ENCODE data around the gene OR10AD1. TPM values are rescaled to one million over a fixed set of nuclear protein-coding genes. Genes with fewer than 3 reads are reported as not detected.
"Not testable (repeated sequence)": the region's sequence is repeated elsewhere in the genome, so short reads cannot be mapped to it uniquely, and the experiment has no call there.

OR10AD1 gene
- not detected for total RNA-seq
- total RNA-seq = 0 reads per million in 2 donors

DNA sequence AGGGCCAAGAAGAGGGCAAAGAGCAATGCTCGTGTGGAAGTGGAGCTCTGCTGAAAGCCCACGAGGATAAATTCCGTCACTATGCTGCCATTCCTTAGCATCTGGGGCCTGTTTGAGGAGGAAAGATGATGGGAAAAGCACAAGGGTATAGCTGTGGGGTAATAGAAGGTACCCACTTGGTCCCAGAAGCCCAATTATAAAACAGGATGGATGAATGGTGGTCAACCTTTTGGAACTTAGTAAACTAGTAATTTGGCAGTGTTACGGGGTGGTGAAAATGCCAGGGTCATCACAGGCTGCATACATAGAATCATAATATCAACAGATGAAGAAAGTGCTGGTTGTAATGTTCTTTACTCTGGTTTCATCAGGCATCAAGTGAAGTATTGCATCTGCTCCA is at the start of gene OR10AD1:
OR10AD1 (minus strand) TSS at position 101 of the 400 bp plus-strand sequence; CDS start at position 101, 0 bp downstream.
- Mint-ChIP-seq H3K4me1 (peaks cover 25% of the 10 kb centered on the region), H3K27ac (no peak within 1 kb of the TSS), H3K36me3 (ENCODE audit: low read depth) (peaks cover 2% of the 10 kb centered on the region), H3K4me3 (no peak within 1 kb of the TSS), H3K27me3 (no peaks in the 10 kb centered on the region)
- no peak for DNase-seq
- no peak for ATAC-seq
- H3K9me3 ChIP-seq (ENCODE audit: control insufficient read depth, low read length, poor library complexity, severe bottlenecking) = peaks cover 13% of the 10 kb centered on the region

DNA sequence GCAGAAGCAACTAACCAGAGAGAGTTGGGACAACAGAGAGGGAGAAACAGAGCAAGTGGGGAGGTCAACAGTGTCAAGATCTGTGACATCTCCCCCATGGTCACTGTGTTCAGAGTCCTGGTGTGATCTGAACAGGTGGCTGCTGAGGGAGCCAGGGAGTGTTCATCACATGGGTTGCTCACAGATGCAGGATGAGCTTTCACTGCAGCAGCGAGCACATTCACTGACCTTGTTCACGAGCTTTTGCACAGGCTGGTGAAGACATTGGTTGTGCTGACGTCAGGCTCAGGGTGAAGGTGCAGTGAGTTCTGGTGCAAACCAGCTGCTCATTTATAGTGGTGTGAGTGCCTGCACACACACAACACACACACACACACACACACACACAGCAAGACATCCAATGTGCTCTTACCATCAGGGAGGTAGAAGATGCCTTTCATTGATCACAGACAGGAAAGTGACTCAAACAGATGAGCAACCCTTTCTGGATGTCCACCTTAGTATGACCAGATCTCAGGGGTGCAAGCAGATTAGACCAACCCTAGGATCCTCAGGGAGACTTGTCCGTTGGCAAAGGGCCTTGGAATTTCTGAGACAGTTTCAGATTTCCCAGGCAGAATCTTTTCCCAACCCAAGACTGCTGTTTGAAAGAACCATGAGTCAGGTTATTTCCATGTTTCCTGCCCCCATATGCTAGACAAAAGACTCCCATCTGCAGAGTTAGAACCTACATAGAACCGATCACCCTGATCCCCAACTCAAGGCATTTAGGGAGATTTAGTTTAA is 44.3 kb upstream of the OR10AD1 start:
- ATAC-seq = no peak
- H3K27me3 Mint-ChIP-seq = peaks cover 26% of the 10 kb centered on the region
- no peak overlapping the region for H3K27ac Mint-ChIP-seq

DNA sequence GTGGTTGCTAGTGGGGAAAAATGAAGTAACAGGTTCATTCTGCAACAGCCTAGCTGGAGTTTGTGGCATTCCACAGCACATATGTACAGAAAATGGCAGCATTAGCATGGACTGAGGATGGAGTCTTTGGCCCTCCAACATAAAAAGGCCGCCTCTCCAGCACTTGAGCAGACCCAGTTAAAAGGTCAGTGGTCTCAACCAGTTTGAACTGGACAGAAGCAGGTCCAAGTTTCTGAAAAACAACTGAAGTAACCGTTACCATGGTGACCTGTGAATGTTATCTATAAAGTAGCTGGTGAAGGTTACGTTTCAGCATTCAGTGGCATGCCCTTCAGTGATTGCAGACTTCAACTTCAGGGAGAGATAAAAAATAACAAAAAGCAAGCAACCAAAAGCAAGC is 34.1 kb upstream of the OR10AD1 start:
- H3K27me3 Mint-ChIP-seq = no peaks in the 10 kb centered on the region
- H3K4me3 Mint-ChIP-seq = no peak overlapping the region
- H3K36me3 Mint-ChIP-seq (ENCODE audit: low read depth) = no peaks in the 10 kb centered on the region
- no peaks in the 10 kb centered on the region for H3K4me1 Mint-ChIP-seq
- ATAC-seq = no peak
- H3K27ac Mint-ChIP-seq = no peak overlapping the region
- no peaks in the 10 kb centered on the region for H3K9me3 ChIP-seq (ENCODE audit: control insufficient read depth, low read length, poor library complexity, severe bottlenecking)
- DNase-seq = no peak

More for the DNA sequence above, 44.3 kb upstream of the OR10AD1 start:
- H3K9me3 ChIP-seq (ENCODE audit: control insufficient read depth, low read length, poor library complexity, severe bottlenecking) = no peaks in the 10 kb centered on the region
- Mint-ChIP-seq H3K36me3 (ENCODE audit: low read depth) (peaks cover 2% of the 10 kb centered on the region), H3K4me3 (no peak overlapping the region), H3K4me1 (no peaks in the 10 kb centered on the region)
- DNase-seq = no peak

GRCh38 chr12:48235796-48236333 is 32.8 kb upstream of the OR10AD1 start:
- H3K4me3 Mint-ChIP-seq = no peak overlapping the region
- H3K9me3 ChIP-seq (ENCODE audit: control insufficient read depth, low read length, poor library complexity, severe bottlenecking) = no peaks in the 10 kb centered on the region
- no peak overlapping the region for H3K27ac Mint-ChIP-seq
- ATAC-seq (no peak), DNase-seq (no peak)
- H3K4me1 Mint-ChIP-seq = no peaks in the 10 kb centered on the region
- H3K27me3 Mint-ChIP-seq = no peaks in the 10 kb centered on the region
- H3K36me3 Mint-ChIP-seq (ENCODE audit: low read depth) = no peaks in the 10 kb centered on the region

DNA sequence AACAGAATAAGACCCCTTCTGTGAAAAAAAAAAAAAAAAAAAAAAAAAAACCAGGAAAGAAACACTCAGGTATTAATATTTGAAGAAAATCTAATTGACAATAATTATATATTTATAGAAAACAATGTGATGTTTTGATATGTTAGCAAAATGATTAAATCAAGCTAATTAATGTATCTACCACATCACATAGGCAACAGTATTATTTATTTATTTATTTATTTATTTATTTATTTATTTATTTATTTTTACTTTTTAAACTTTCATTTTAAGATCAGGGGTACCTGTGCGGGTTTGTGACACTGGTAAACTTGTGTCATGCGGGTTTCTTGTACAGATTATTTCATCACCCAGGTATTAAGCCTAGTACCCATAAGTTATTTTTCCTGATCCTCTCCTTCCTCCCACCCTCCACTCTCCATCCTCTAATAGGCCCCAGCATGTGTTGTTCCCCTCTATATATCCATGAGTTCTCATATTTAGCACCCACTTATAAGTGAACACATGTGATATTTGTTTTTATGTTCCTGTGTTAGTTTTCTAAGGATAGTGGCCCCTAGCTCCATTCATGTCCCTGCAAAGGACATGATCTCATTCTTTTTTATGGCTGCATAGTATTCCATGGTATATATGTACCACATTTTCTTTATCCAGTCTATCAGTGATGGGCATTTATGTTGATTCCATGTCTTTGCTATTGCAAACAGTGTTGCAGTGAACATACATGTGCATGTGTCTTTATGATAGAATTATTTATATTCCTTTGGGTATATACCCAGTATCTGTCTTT is 28.3 kb upstream of the OR10AD1 start:
- not testable (repeated sequence) for ATAC-seq; H3K36me3 Mint-ChIP-seq (ENCODE audit: low read depth); H3K4me3 Mint-ChIP-seq; H3K4me1 Mint-ChIP-seq; H3K27ac Mint-ChIP-seq; DNase-seq; H3K9me3 ChIP-seq (ENCODE audit: control insufficient read depth, low read length, poor library complexity, severe bottlenecking)
- H3K27me3 Mint-ChIP-seq = peaks cover 12% of the 10 kb centered on the region

DNA sequence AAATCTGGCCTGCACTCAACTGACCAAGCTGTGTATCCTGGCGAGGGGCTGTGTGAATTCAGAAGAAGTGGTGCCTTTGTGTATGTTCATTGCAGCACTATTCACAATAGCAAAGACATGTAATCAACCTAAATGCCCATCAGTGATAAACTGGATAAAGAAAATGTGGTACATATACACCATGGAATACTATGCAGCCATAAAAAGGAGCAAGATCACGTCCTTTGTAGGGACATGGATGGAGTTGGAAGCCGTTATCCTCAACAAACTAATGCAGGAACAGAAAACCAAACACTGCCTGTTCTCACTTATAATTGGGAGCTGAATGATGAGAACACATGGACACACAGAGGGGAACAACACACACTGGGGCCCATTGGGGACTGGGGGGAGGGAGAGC is 21.4 kb upstream of the OR10AD1 start:
- not testable (repeated sequence) for H3K36me3 Mint-ChIP-seq (ENCODE audit: low read depth); H3K4me1 Mint-ChIP-seq; H3K9me3 ChIP-seq (ENCODE audit: control insufficient read depth, low read length, poor library complexity, severe bottlenecking); H3K27ac Mint-ChIP-seq; DNase-seq; H3K4me3 Mint-ChIP-seq; ATAC-seq
- H3K27me3 Mint-ChIP-seq = peaks cover 30% of the 10 kb centered on the region

GRCh38 chr12:48221645-48222044 is 18.6 kb upstream of the OR10AD1 start:
- no peak overlapping the region for H3K4me3 Mint-ChIP-seq
- no peak overlapping the region for H3K27ac Mint-ChIP-seq
- H3K4me1 Mint-ChIP-seq = no peaks in the 10 kb centered on the region
- H3K9me3 ChIP-seq (ENCODE audit: control insufficient read depth, low read length, poor library complexity, severe bottlenecking) = no peaks in the 10 kb centered on the region
- H3K36me3 Mint-ChIP-seq (ENCODE audit: low read depth) = peaks cover 3% of the 10 kb centered on the region
- no peak for DNase-seq
- no peak for ATAC-seq
- peaks cover 27% of the 10 kb centered on the region for H3K27me3 Mint-ChIP-seq

GRCh38 chr12:48220701-48221100 is 17.6 kb upstream of the OR10AD1 start:
- H3K4me1 Mint-ChIP-seq = no peaks in the 10 kb centered on the region
- no peaks in the 10 kb centered on the region for H3K9me3 ChIP-seq (ENCODE audit: control insufficient read depth, low read length, poor library complexity, severe bottlenecking)
- ATAC-seq = no peak
- H3K27me3 Mint-ChIP-seq = peaks cover 26% of the 10 kb centered on the region
- no peak overlapping the region for H3K27ac Mint-ChIP-seq
- DNase-seq = no peak
- H3K4me3 Mint-ChIP-seq = no peak overlapping the region
- H3K36me3 Mint-ChIP-seq (ENCODE audit: low read depth) = peaks cover 2% of the 10 kb centered on the region

DNA sequence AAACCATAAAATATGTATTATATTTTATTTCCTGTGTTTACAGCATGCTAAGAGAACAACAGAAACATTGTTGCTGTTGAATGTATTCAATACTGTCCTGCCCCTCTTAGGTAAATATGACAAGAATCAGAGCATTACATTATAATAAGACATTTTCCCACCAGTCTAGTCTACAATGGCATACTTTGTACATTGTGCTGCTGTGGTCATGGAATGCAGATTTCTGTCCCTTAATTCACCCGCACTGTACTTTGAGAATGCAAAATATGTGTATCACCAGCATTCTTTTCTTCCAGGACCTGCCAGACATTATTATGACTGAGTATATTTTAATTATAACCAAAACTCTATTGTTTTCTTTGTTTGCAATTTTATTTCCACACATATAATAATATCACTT is 16.5 kb upstream of the OR10AD1 start:
- H3K36me3 Mint-ChIP-seq (ENCODE audit: low read depth) = peaks cover 2% of the 10 kb centered on the region
- no peak overlapping the region for H3K4me3 Mint-ChIP-seq
- DNase-seq (no peak), ATAC-seq (no peak)
- H3K4me1 Mint-ChIP-seq = no peaks in the 10 kb centered on the region
- no peaks in the 10 kb centered on the region for H3K9me3 ChIP-seq (ENCODE audit: control insufficient read depth, low read length, poor library complexity, severe bottlenecking)
- H3K27me3 Mint-ChIP-seq = peaks cover 26% of the 10 kb centered on the region
- H3K27ac Mint-ChIP-seq = no peak overlapping the region

DNA sequence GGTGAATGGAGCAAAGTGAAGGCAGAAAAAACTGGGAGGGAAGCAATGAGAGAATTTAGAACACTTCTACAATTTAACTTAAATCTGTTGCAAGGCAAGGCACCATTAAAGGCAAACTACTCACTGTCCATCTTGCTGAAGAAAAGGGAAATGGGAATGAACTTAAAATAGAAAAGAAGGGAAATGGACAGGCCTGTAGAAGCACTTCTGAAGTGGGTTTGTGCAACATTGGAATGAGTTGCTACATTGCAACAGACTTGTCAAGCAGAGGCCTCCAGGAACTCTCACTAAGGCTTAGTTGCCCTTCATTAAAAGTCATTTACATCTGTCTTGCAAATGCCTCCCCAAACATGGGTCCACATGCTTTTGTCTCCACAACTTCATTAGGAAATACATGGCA is 13.7 kb upstream of the OR10AD1 start:
- Mint-ChIP-seq H3K4me3 (no peak overlapping the region), H3K27ac (no peak overlapping the region), H3K4me1 (peaks cover 8% of the 10 kb centered on the region), H3K36me3 (ENCODE audit: low read depth) (peaks cover 2% of the 10 kb centered on the region), H3K27me3 (peaks cover 9% of the 10 kb centered on the region)
- ATAC-seq = no peak
- DNase-seq = no peak
- no peaks in the 10 kb centered on the region for H3K9me3 ChIP-seq (ENCODE audit: control insufficient read depth, low read length, poor library complexity, severe bottlenecking)

DNA sequence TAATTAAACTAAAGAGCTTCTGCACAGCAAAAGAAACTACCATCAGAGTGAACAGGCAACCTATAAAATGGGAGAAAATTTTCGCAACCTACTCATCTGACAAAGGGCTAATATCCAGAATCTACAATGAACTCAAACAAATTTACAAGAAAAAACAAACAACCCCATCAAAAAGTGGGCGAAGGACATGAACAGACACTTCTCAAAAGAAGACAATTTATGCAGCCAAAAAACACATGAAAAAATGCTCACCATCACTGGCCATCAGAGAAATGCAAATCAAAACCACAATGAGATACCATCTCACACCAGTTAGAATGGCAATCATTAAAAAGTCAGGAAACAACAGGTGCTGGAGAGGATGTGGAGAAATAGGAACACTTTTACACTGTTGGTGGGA is 6.4 kb upstream of the OR10AD1 start:
- H3K4me1 Mint-ChIP-seq; H3K4me3 Mint-ChIP-seq; ATAC-seq; H3K27ac Mint-ChIP-seq; H3K27me3 Mint-ChIP-seq; DNase-seq; H3K36me3 Mint-ChIP-seq (ENCODE audit: low read depth): not testable (repeated sequence)
- H3K9me3 ChIP-seq (ENCODE audit: control insufficient read depth, low read length, poor library complexity, severe bottlenecking) = peaks cover 12% of the 10 kb centered on the region

- Mint-ChIP-seq H3K27me3 (no peaks in the 10 kb centered on the region), H3K4me1 (peaks cover 27% of the 10 kb centered on the region), H3K4me3 (no peak overlapping the region), H3K27ac (no peak overlapping the region), H3K36me3 (ENCODE audit: low read depth) (peaks cover 2% of the 10 kb centered on the region)
- DNase-seq (no peak), ATAC-seq (no peak)
- H3K9me3 ChIP-seq (ENCODE audit: control insufficient read depth, low read length, poor library complexity, severe bottlenecking) = peaks cover 12% of the 10 kb centered on the region
These were observed 326 bp downstream of the OR10AD1 start for GRCh38 chr12:48202766-48203165.

- Mint-ChIP-seq H3K36me3 (ENCODE audit: low read depth) (peaks cover 5% of the 10 kb centered on the region), H3K4me3 (peak overlapping the region; percentile 9), H3K27me3 (no peaks in the 10 kb centered on the region), H3K27ac (no peak overlapping the region), H3K4me1 (peaks cover 31% of the 10 kb centered on the region)
- DNase-seq (no peak), ATAC-seq (no peak)
- peaks cover 6% of the 10 kb centered on the region for H3K9me3 ChIP-seq (ENCODE audit: control insufficient read depth, low read length, poor library complexity, severe bottlenecking)
These were observed 1.6 kb downstream of the OR10AD1 start for GRCh38 chr12:48201516-48201915.
